ENCODE data around the gene RPP25L. TPM values are rescaled to one million over a fixed set of nuclear protein-coding genes. Genes with fewer than 3 reads are reported as not detected.
A peak's percentile ranks its signal among the peaks of the same experiment; 100 is the strongest.

Gene RPP25L
- total RNA-seq, 1 donor from 2014 or later: 15.5 TPM

- no peak for DNase-seq (ENCODE audit: low read depth in 2 of 2)
Observed at GRCh38 chr9:34568774-34569173, 43.1 kb downstream of the RPP25L start.

DNA sequence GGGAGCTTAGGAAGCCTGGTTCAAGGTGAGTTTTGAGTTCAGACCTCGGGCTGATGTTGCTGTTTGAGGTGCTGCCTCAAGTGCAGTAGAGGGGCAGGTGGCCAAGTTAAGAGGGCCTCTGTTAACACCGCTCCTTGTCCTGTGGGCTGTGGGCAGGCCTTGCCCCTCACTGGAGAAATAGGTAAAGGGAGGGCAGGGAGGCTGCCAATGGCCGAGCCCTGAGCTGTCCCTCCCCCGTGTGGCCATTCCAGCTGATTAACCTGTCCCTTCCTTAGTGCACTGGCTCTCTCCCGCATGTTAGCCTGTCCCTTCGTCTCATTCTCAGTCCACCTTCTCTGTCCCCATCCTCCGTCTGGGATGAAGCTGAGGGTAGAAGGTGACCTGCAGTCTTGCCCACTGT is 43.8 kb downstream of the RPP25L start:
- no peak for DNase-seq (ENCODE audit: low read depth in 2 of 2)

DNA sequence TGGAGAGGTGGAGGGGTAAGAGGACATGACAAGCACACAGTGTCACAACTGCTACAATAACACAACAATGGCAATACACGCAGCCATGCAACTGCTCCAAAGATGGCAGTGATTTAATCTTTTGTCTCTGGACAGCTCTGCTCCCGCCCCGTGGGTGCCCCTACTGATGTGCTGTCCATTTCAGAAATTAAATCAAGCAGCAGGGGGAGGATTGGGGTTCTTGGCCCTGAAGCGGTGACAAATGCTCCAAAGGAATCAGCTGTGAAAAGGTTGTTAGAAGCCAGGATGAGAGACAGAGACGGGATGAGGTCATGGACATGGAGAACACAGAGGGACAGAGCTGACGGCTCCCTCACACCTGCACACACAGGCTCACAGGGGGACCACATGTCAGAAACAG is 44.9 kb downstream of the RPP25L start:
- DNase-seq (ENCODE audit: low read depth in 2 of 2): no peak

- DNase-seq (ENCODE audit: low read depth in 2 of 2): no peak
Observed at GRCh38 chr9:34566322-34566721, 45.6 kb downstream of the RPP25L start.

DNA sequence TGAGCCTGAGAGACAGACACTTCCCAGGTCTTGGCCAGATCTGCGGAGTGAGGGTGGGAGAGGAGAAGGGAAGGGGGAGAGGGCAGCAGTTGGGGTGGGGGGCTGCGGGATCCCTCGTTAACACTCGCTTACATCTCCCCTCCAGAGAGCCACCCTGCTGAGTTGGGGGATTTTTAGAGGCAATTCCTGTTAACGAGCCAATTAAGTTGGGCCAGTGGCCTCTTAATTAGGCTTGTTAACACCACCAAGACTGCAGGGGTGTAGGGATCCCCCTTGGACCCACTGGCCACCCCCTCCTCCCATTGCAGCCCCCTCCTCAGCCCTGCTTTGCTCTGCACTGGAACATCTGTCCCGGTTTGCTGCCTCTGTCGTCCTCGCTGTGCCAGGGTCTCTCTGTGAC is 46.0 kb downstream of the RPP25L start:
- no peak for DNase-seq (ENCODE audit: low read depth in 2 of 2)

DNA sequence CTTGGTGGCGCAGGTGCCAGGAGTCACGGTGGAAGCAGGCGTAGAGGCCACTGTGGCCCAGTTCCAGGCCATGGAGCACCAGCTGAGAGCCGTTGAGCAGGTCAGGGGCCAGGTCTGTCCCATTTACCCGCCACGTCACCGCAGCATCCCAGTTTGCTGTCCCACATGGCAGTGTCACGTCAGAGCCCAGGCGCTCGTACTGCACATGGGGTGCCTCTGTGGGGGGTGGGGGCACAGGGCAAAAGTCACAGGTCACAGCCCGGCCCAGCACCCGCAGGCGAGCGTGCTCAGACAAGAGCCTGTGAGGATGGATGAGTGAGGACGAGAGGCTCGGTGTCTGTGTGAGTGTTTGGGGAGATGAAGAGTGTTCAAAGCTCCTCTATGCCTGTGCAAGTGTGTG is 47.3 kb downstream of the RPP25L start:
- no peak for DNase-seq (ENCODE audit: low read depth in 2 of 2)

DNA sequence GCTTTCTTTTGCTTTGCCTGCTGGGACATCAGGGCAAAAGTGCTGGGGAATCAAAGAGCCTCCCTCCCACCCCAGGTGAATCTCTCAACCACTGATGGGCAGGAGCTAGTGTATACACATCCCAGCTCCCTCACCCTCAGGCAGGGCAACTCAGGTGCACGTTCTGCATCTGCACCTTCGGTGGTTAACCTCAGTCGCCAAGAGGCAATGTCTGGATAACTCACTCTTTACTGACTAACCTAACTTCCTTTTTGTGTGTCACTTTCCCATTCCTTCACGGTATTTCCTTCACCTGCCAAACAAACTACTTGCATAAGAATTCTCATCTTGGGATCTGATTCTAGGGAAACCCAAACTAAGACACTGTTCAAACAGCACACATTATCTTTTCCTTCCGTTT is 48.6 kb downstream of the RPP25L start:
- DNase-seq (ENCODE audit: low read depth in 2 of 2): no peak

- DNase-seq (ENCODE audit: low read depth in 2 of 2): no peak
Observed at GRCh38 chr9:34562135-34562745, 49.7 kb downstream of the RPP25L start.

- peak in 1 of 2 donors; percentile 21 for DNase-seq (ENCODE audit: low read depth in 2 of 2)
Observed at GRCh38 chr9:34560599-34561214, 51.2 kb downstream of the RPP25L start.

Other genes starting within 250 kb of the RPP25L start
- gene MYORG, start 235.2 kb downstream of the RPP25L start, total RNA-seq: 1.7 and 2.6 TPM in 2 replicates
- gene FAM219A, start 153.5 kb downstream of the RPP25L start, total RNA-seq: 4.0 and 4.8 TPM in 2 replicates
- not detected in 2 replicates for gene DNAI1, start 153.3 kb downstream of the RPP25L start, total RNA-seq
- gene ENHO, start 89.1 kb downstream of the RPP25L start, total RNA-seq: not detected in 2 replicates
- gene CNTFR, start 22.4 kb downstream of the RPP25L start, total RNA-seq: not detected in 2 replicates
- 65.3 and 71.5 TPM in 2 replicates for gene DCTN3, start 8.4 kb upstream of the RPP25L start, total RNA-seq
- under 0.01 and 0.20 TPM in 2 replicates for gene ARID3C, start 17.0 kb upstream of the RPP25L start, total RNA-seq
- gene SIGMAR1, start 25.7 kb upstream of the RPP25L start, total RNA-seq: 29.2 and 31.0 TPM in 2 replicates
- 23.5 and 27.0 TPM in 2 replicates for gene GALT, start 34.6 kb upstream of the RPP25L start, total RNA-seq
- 3.3 and 3.4 TPM in 2 replicates for gene IL11RA, start 40.1 kb upstream of the RPP25L start, total RNA-seq
- gene CCL27, start 50.6 kb upstream of the RPP25L start, total RNA-seq: not detected in 2 replicates
- gene CCL19, start 79.2 kb upstream of the RPP25L start, total RNA-seq: not detected in 2 replicates
- gene CCL21, start 98.0 kb upstream of the RPP25L start, total RNA-seq: 0.44 and 1.4 TPM in 2 replicates

Data from lung microvascular endothelial cell (primary cell).